Stomach (tissue), 4 donors: ENCODE data around the gene UBR7.

Experiments
- CTCF ChIP-seq, 7 experiments: fragments of 450-650 bp in 4 of 7; fragments of 200-600 bp in 3 of 7; sonication (generic) in 3 of 7; IDR thresholded peaks; one replicate each; pipeline ENCODE4 v1.5.1; 2016 to 2019; ENCODE audit warnings: antibody characterized with exemption in 7 of 7, control low read depth in 2 of 7, mild to moderate bottlenecking in 1 of 7
- POLR2A ChIP-seq, 4 donors: fragments of 450-650 bp; IDR thresholded peaks; one replicate each; pipeline ENCODE4 v1.6.1; 2016; ENCODE audit warnings: antibody characterized with exemption in 4 of 4, control low read depth in 2 of 4, mild to moderate bottlenecking in 1 of 4, moderate library complexity in 1 of 4
- POLR2AphosphoS5 ChIP-seq, 3 donors: sonication (generic); formaldehyde crosslinking; IDR thresholded peaks; one replicate each; pipeline ENCODE4 v1.6.1; 2016; ENCODE audit warnings: antibody characterized with exemption in 3 of 3

GRCh38 chr14:93171376-93171775 is 35.7 kb upstream of the UBR7 start:
- no peak for TF ChIP-seq CTCF (IDR thresholded peaks at IDR 0.05)
- no peak for TF ChIP-seq POLR2A (IDR thresholded peaks at IDR 0.05)
- TF ChIP-seq POLR2AphosphoS5 (IDR thresholded peaks at IDR 0.05), result no peak
